K562 (cell line): ENCODE results near the gene TOX3. TPM values are rescaled to one million over a fixed set of nuclear protein-coding genes. Genes with fewer than 3 reads are reported as not detected.

Experiments used
- ATAC-seq: fragments of 200-7000 bp; cut with Tn5 transposase; 3 replicates; pipeline ENCODE4 v1.9.1; 2020; ENCODE audit warnings: moderate library complexity
- BruUV-seq: library from RNA; stranded (reverse); fragments of 400-500 nt; replicated peaks from 2 replicates; lab custom pipeline; 2021; lab: Mats Ljungman, UMichigan
- CTCF ChIA-PET: fragments of 300-600 bp; formaldehyde crosslinking; extraction: SDS; loops from one replicate; lab custom pipeline; 2021; ENCODE audit warnings: low intra/inter-chr PET ratio; lab: Yijun Ruan, JAX
- POLR2A ChIA-PET: fragments of 300-600, 350-650 bp; sonication (Branson Sonifier 250); formaldehyde crosslinking; extraction: SDS; loops from one replicate; lab custom pipeline; 2021; ENCODE audit warnings: antibody characterized with exemption, inconsistent platforms; lab: Yijun Ruan, JAX
- DNase-seq, 4 experiments: peaks; one replicate each; pipeline versions ENCODE4 v3.0.0 to v3.0.0-alpha.2; 2011 to 2018; ENCODE audit warnings: low spot score in 3 of 4, mixed read lengths in 3 of 4; ENCODE audit errors: extremely low read depth in 1 of 4
- FAIRE-seq: peaks from 2 replicates; lab custom pipeline; 2011; peaks lifted over from hg19 to GRCh38; lab: Jason Lieb, UNC
- H2AFZ ChIP-seq: 2 replicates; pipeline ENCODE4 v1.6.0; 2011; ENCODE audit warnings: low read depth, low read length, control low read depth, inconsistent platforms
- H3K27ac ChIP-seq: fragments of 200-600 bp; 3 replicates; pipeline ENCODE4 v1.8.0; 2011; ENCODE audit warnings: low read depth, mild to moderate bottlenecking, control low read depth, inconsistent platforms, low read length, moderate library complexity, mixed read lengths; ENCODE audit errors: extremely low read depth
- H3K27me3 ChIP-seq, 2 experiments: fragments of 300-600 bp in 1 of 2; 2 replicates in 1 of 2; 3 replicates in 1 of 2; pipeline versions ENCODE4 v1.6.0 to v1.8.0; 2011; ENCODE audit warnings: inconsistent platforms in 2 of 2, low read length in 2 of 2, mild to moderate bottlenecking in 1 of 2, mixed read lengths in 1 of 2, moderate library complexity in 1 of 2; ENCODE audit not compliant: control insufficient read depth in 2 of 2, insufficient read depth in 2 of 2
- H3K36me3 ChIP-seq: fragments of 300-600 bp; 3 replicates; pipeline ENCODE4 v1.8.0; 2011; ENCODE audit warnings: mild to moderate bottlenecking, low read length, inconsistent platforms; ENCODE audit not compliant: control insufficient read depth, insufficient read depth
- H3K4me1 ChIP-seq, 2 experiments: fragments of 200-600 bp in 1 of 2; replicated peaks in 1 of 2; 2 replicates in 1 of 2; 3 replicates in 1 of 2; pipeline versions ENCODE4 v1.5.1 to v1.8.0; 2011; ENCODE audit warnings: inconsistent platforms in 2 of 2, low read length in 2 of 2, mild to moderate bottlenecking in 1 of 2, mixed read lengths in 1 of 2, moderate library complexity in 1 of 2; ENCODE audit not compliant: control insufficient read depth in 2 of 2, insufficient read depth in 2 of 2
- H3K4me2 ChIP-seq: 2 replicates; pipeline ENCODE4 v1.6.1; 2011; ENCODE audit warnings: low read length, control low read depth, inconsistent platforms, mixed read lengths; ENCODE audit not compliant: insufficient read depth
- H3K4me3 ChIP-seq: fragments of 200-600 bp; sonication (generic), shearing (Covaris generic); 2 replicates; pipeline ENCODE4 v1.5.1; 2016; ENCODE audit warnings: control low read depth, inconsistent platforms
- H3K79me2 ChIP-seq: fragments of 200-600 bp; 3 replicates; pipeline ENCODE4 v1.8.0; 2011; ENCODE audit warnings: low read length, inconsistent platforms; ENCODE audit not compliant: control insufficient read depth, insufficient read depth
- H3K9ac ChIP-seq, 2 experiments: 2 replicates each; pipeline versions ENCODE4 v1.6.0 to v1.6.1; 2011; ENCODE audit warnings: low read depth in 2 of 2, low read length in 2 of 2, control low read depth in 1 of 2, inconsistent platforms in 1 of 2, mild to moderate bottlenecking in 1 of 2, mixed read lengths in 1 of 2; ENCODE audit not compliant: insufficient read depth in 1 of 2
- H3K9me1 ChIP-seq: one replicate; pipeline ENCODE4 v1.6.0; 2011; ENCODE audit warnings: inconsistent platforms, mild to moderate bottlenecking, low read length, moderate library complexity; ENCODE audit not compliant: control insufficient read depth, insufficient read depth
- H3K9me3 ChIP-seq: replicated peaks from 2 replicates; pipeline ENCODE4 v1.5.1; 2011; ENCODE audit warnings: low read depth, low read length, inconsistent platforms; ENCODE audit not compliant: control insufficient read depth, insufficient read depth
- H4K20me1 ChIP-seq: replicated peaks from 2 replicates; pipeline ENCODE4 v1.6.1; 2011; ENCODE audit warnings: low read length, inconsistent platforms, mixed read lengths; ENCODE audit not compliant: control insufficient read depth, insufficient read depth
- CGGBP1 ChIP-seq: fragments of 250-450 bp; sonication (Bioruptor Pico); IDR thresholded peaks from 2 replicates; pipeline ENCODE4 v1.9.0; 2021; ENCODE audit warnings: mild to moderate bottlenecking
- JUNB ChIP-seq: fragments of 450-650 bp; formaldehyde crosslinking; conservative IDR thresholded peaks from 2 replicates; pipeline ENCODE4 v1.4.0; 2020; ENCODE audit warnings: mild to moderate bottlenecking
- MLX ChIP-seq, 2 experiments: fragments of 450-650 bp in 1 of 2; sonication (generic) in 1 of 2; formaldehyde crosslinking; conservative IDR thresholded peaks; 2 replicates each; pipeline versions ENCODE4 v1.4.0 to v1.8.1; 2020 to 2022; ENCODE audit warnings: mild to moderate bottlenecking in 1 of 2, missing genetic modification reagents in 1 of 2
- NCOA4 ChIP-seq: fragments of 450-650 bp; IDR thresholded peaks from 2 replicates; pipeline ENCODE4 v1.6.1; 2018; ENCODE audit warnings: mild to moderate bottlenecking; ENCODE audit not compliant: partially characterized antibody
- SNAPC5 ChIP-seq: fragments of 250-450 bp; sonication (Bioruptor Pico); IDR thresholded peaks from 2 replicates; pipeline ENCODE4 v1.8.0; 2021; ENCODE audit warnings: moderate library complexity, mild to moderate bottlenecking, inconsistent platforms
- UBTF ChIP-seq, 2 experiments: IDR thresholded peaks; 2 replicates each; pipeline ENCODE4 v1.6.1; 2012; ENCODE audit warnings: improper control_type of control experiment in 2 of 2, low read depth in 2 of 2, low read length in 2 of 2, borderline replicate concordance in 1 of 2
- YY1 ChIP-seq, 3 experiments: IDR thresholded peaks; 2 replicates each; pipeline ENCODE4 v1.6.1; 2011; ENCODE audit warnings: low read length in 2 of 3, mild to moderate bottlenecking in 2 of 3, moderate library complexity in 2 of 3, borderline replicate concordance in 1 of 3, control low read depth in 1 of 3, low read depth in 1 of 3; ENCODE audit not compliant: insufficient read depth in 3 of 3, insufficient replicate concordance in 2 of 3, control insufficient read depth in 1 of 3, insufficient read length in 1 of 3; ENCODE audit errors: extremely low read depth in 1 of 3
- ZHX1 ChIP-seq: fragments of 150-350 bp; conservative IDR thresholded peaks from 2 replicates; pipeline ENCODE4 v1.6.1; 2014; ENCODE audit warnings: low read length
- ZMIZ1 ChIP-seq, 2 experiments: fragments of 150-350 bp in 1 of 2; IDR thresholded peaks; 2 replicates each; pipeline ENCODE4 v1.6.1; 2012 to 2016; ENCODE audit warnings: low read depth in 2 of 2, low read length in 2 of 2, mild to moderate bottlenecking in 1 of 2, moderate library complexity in 1 of 2
- WGBS: fragments of 100-300 bp; shearing (Covaris generic); methylation state at CpG from one replicate; pipeline ENCODE4 v1.1.6; 2016; ENCODE audit warnings: low coverage, mixed read lengths; ENCODE audit not compliant: insufficient coverage; ENCODE audit errors: missing lambda C conversion rate; 5-methylcytosine and 5-hydroxymethylcytosine counted together
- in situ Hi-C: fragments of 300-500 bp; cut with MboI; formaldehyde crosslinking; loops from 4 replicates; pipeline ENCODE4 v1.15.0; 2018; ENCODE audit warnings: inconsistent platforms, mixed read lengths
- intact Hi-C: fragments of 100-400 bp; cut with micrococcal nuclease; formaldehyde crosslinking; loops from 2 replicates; pipeline ENCODE4 v1.14.2; 2022
- polyA plus RNA-seq, 8 experiments: library from polyadenylated mRNA; depleted of rRNA in 4 of 8; stranded (reverse) in 5 of 8; unstranded in 3 of 8; fragments of >200 nt; fragmentation: Nextera tagmentation in 2 of 8; fragmentation: Illumina TruSeq in 1 of 8; extraction: Ambion mirVana in 2 of 8; extraction: Trizol in 1 of 8; gene quantifications; 2 replicates each; pipeline versions ENCODE4 v1.2.1 to v1.2.3, GENCODE V29; 2011 to 2014; ENCODE audit warnings: inconsistent platforms in 1 of 8, missing spikeins in 1 of 8
- total RNA-seq, 7 experiments: library from RNA; depleted of rRNA in 6 of 7; stranded (reverse); fragments of >200 nt in 6 of 7; fragmentation: Illumina TruSeq in 2 of 7; extraction: Trizol in 2 of 7; gene quantifications; 2 replicates each; pipeline versions ENCODE4 v1.2.1 to v1.2.3, GENCODE V29; 2011 to 2021; ENCODE audit warnings: low replicate concordance in 1 of 7

Gene TOX3
- total and polyA plus RNA-seq, 9 of the 15 experiments (the other 6 are each of a cell fraction or from before 2014, with no cell fraction given) = not detected

GRCh38 chr16:52538511-52538910, 8.4 kb downstream of the TOX3 start:
- Histone ChIP-seq H3K27ac (no peak overlapping the region), H3K79me2 (no peaks in the 10 kb centered on the region), H3K36me3 (no peaks in the 10 kb centered on the region), H3K9me3 (no peaks in the 10 kb centered on the region), H4K20me1 (no peaks in the 10 kb centered on the region), H3K4me1 (no peaks in the 10 kb centered on the region), H3K9me1 (no peaks in the 10 kb centered on the region), H2AFZ (no peak overlapping the region), H3K4me3 (no peak overlapping the region), H3K4me2 (no peak overlapping the region), H3K9ac (no peak overlapping the region), H3K27me3 (no peaks in the 10 kb centered on the region)
- no peak for ATAC-seq
- ChIA-PET POLR2A (no interaction called here), CTCF (no interaction called here)
- intact Hi-C loops (no loop called here), in situ Hi-C loops (no loop called here)
- 0% methylated on average over 1 of the region's 1 CpG for WGBS
- no TSS peak for BruUV-seq
- no peak for DNase-seq
- FAIRE-seq = no peak
- no peak for TF ChIP-seq ZHX1
- TF ChIP-seq SNAPC5 = no peak
- no peak for TF ChIP-seq JUNB (CRISPR knock-in tag)
- TF ChIP-seq UBTF (IDR thresholded peaks at IDR 0.05; ENCODE audit: borderline replicate concordance in 1 of 2, low read depth in 2 of 2, low read length in 2 of 2) = no peak
- no peak for TF ChIP-seq YY1 (IDR thresholded peaks at IDR 0.05; ENCODE audit: borderline replicate concordance in 1 of 3, control insufficient read depth in 1 of 3, extremely low read depth in 1 of 3, insufficient read depth in 3 of 3, insufficient read length in 1 of 3, insufficient replicate concordance in 2 of 3, low read depth in 1 of 3, low read length in 2 of 3)
- TF ChIP-seq ZMIZ1 (IDR thresholded peaks at IDR 0.05; ENCODE audit: low read depth in 2 of 2, low read length in 2 of 2) = no peak
- no peak for TF ChIP-seq NCOA4
- TF ChIP-seq MLX (CRISPR knock-in tag; conservative IDR thresholded peaks at IDR 0.05) = no peak
- TF ChIP-seq CGGBP1 = no peak
